Natural killer cell (primary cell): ENCODE measurements around the gene RYR1. TPM values are rescaled to one million over a fixed set of nuclear protein-coding genes. Genes with fewer than 3 reads are reported as not detected.

ENCODE experiments used
- ATAC-seq, 3 donors: fragments of 150-1000 bp in 2 of 3; fragments of 200-7000 bp in 1 of 3; cut with Tn5 transposase; 1 replicate in 1 of 3; 2 replicates in 2 of 3; pipeline ENCODE4 v1.10.0; 2021; ENCODE audit warnings: mild to moderate bottlenecking in 2 of 3, moderate library complexity in 2 of 3
- DNase-seq, 2 donors: peaks; one replicate each; pipeline versions ENCODE4 v3.0.0 to v3.0.0-alpha.2; 2013 to 2021; ENCODE audit warnings: mixed read lengths in 1 of 2
- H3K27ac ChIP-seq: one replicate; pipeline ENCODE4 v1.5.1; 2013; ENCODE audit warnings: mild to moderate bottlenecking, low read length
- H3K27me3 ChIP-seq: one replicate; pipeline ENCODE4 v1.6.1; 2013; ENCODE audit warnings: low read length; ENCODE audit not compliant: control insufficient read depth, insufficient read depth
- H3K36me3 ChIP-seq: one replicate; pipeline ENCODE4 v1.6.1; 2013; ENCODE audit warnings: low read length; ENCODE audit not compliant: control insufficient read depth, insufficient read depth
- H3K4me1 ChIP-seq: one replicate; pipeline ENCODE4 v1.6.1; 2013; ENCODE audit warnings: low read length; ENCODE audit not compliant: control insufficient read depth, insufficient read depth
- H3K4me3 ChIP-seq: one replicate; pipeline ENCODE4 v1.5.1; 2013; ENCODE audit warnings: low read length
- H3K9me3 ChIP-seq: one replicate; pipeline ENCODE4 v1.6.1; 2013; ENCODE audit warnings: low read length; ENCODE audit not compliant: control insufficient read depth, insufficient read depth
- H3K27ac Mint-ChIP-seq, 2 donors: one replicate each; pipeline ENCODE4 v1.8.0; 2022; ENCODE audit warnings: mild to moderate bottlenecking in 2 of 2, mixed read lengths in 2 of 2, moderate library complexity in 1 of 2
- H3K27me3 Mint-ChIP-seq, 2 donors: one replicate each; pipeline ENCODE4 v1.8.0; 2022; ENCODE audit warnings: low read depth in 2 of 2, mixed read lengths in 2 of 2
- H3K36me3 Mint-ChIP-seq: one replicate; pipeline ENCODE4 v1.8.0; 2022; ENCODE audit warnings: mixed read lengths
- H3K4me1 Mint-ChIP-seq, 2 donors: one replicate each; pipeline ENCODE4 v1.8.0; 2022; ENCODE audit warnings: mixed read lengths in 2 of 2
- H3K4me3 Mint-ChIP-seq: one replicate; pipeline ENCODE4 v1.8.0; 2022; ENCODE audit warnings: mild to moderate bottlenecking, moderate library complexity, mixed read lengths
- H3K9me3 Mint-ChIP-seq, 2 donors: one replicate each; pipeline ENCODE4 v1.8.0; 2022; ENCODE audit warnings: mixed read lengths in 2 of 2
- CTCF ChIP-seq: fragments of 200-600 bp; IDR thresholded peaks from one replicate; pipeline ENCODE4 v1.8.0; 2022; ENCODE audit warnings: antibody characterized with exemption
- WGBS: methylation state at CpG from one replicate; pipeline ENCODE4 v1.1.7; 2013; ENCODE audit warnings: missing lambda C conversion rate; ENCODE audit not compliant: insufficient coverage; 5-methylcytosine and 5-hydroxymethylcytosine counted together
- intact Hi-C: fragments of 100-400 bp; cut with micrococcal nuclease; formaldehyde crosslinking; loops from one replicate; pipeline ENCODE4 v1.14.2; 2022
- total RNA-seq, 4 donors: library from RNA; stranded (reverse); fragments of 120-200 nt in 1 of 4; gene quantifications; one replicate each; pipeline versions ENCODE4 v1.2.3 to v1.2.4, GENCODE V29; 2013 to 2022

Gene RYR1
- total RNA-seq, 3 donors from 2014 or later (not counting 1 experiment from before 2014, with no cell fraction given), result 0.05 to 1.0 (median 0.65) TPM

- intact Hi-C loops, result no loop called here
- Histone ChIP-seq H3K9me3 (no peaks in the 10 kb centered on the region), H3K27me3 (no peaks in the 10 kb centered on the region), H3K36me3 (no peaks in the 10 kb centered on the region), H3K4me3 (no peak overlapping the region), H3K4me1 (no peaks in the 10 kb centered on the region), H3K27ac (no peak overlapping the region)
- Mint-ChIP-seq H3K36me3 (no peaks in the 10 kb centered on the region), H3K27ac (no peak overlapping the region), H3K27me3 (peaks cover 0 to 14% of the 10 kb centered on the region in 2 donors), H3K4me3 (no peak overlapping the region), H3K4me1 (peaks cover 0 to 10% of the 10 kb centered on the region in 2 donors), H3K9me3 (no peaks in the 10 kb centered on the region)
- no peak for ATAC-seq
- WGBS, result 72% methylated on average over 24 of the region's 24 CpGs
- no peak for TF ChIP-seq CTCF
- DNase-seq, result no peak
Measured at GRCh38 chr19:38528213-38528755, 94.8 kb downstream of the RYR1 start.

GRCh38 chr19:38528931-38529330, 95.4 kb downstream of the RYR1 start:
- 83% methylated on average over 6 of the region's 6 CpGs for WGBS
- H3K27me3 ChIP-seq, result no peaks in the 10 kb centered on the region
- H3K9me3 Mint-ChIP-seq, result no peaks in the 10 kb centered on the region
- intact Hi-C loops, result no loop called here
- H3K4me3 Mint-ChIP-seq, result no peak overlapping the region
- H3K27ac ChIP-seq, result no peak overlapping the region
- H3K27me3 Mint-ChIP-seq, result peaks cover 0 to 17% of the 10 kb centered on the region in 2 donors
- no peak for TF ChIP-seq CTCF
- no peaks in the 10 kb centered on the region for H3K9me3 ChIP-seq
- no peaks in the 10 kb centered on the region for H3K36me3 ChIP-seq
- no peaks in the 10 kb centered on the region for H3K36me3 Mint-ChIP-seq
- DNase-seq (no peak), ATAC-seq (no peak)
- H3K27ac Mint-ChIP-seq, result no peak overlapping the region
- no peak overlapping the region for H3K4me3 ChIP-seq
- peaks cover 0 to 10% of the 10 kb centered on the region in 2 donors for H3K4me1 Mint-ChIP-seq
- H3K4me1 ChIP-seq, result no peaks in the 10 kb centered on the region

DNA sequence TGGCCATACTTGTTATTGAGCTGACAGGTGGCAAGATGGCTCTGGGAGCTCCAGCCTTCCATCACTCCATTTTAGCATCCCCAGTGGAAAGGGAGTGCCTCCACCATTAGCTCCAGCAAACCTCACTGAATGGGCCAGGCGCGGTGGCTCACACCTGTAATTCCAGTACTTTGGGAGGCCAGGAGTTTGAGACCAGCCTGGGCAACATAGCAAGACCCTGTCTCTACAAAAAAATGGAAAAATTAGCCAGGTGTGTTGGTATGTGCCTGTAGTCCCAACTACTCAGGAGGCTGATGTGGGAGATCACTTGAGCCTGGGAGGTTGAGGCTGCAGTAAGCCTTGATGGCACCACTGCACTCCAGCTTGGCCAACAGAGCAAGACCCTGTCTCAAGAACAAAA, 98.0 kb downstream of the RYR1 start:
- H3K9me3 Mint-ChIP-seq, result peaks cover 5 to 10% of the 10 kb centered on the region in 2 donors
- Histone ChIP-seq H3K36me3 (no peaks in the 10 kb centered on the region), H3K4me3 (no peak overlapping the region), H3K9me3 (peaks cover 12% of the 10 kb centered on the region), H3K27me3 (peaks cover 3% of the 10 kb centered on the region), H3K4me1 (no peaks in the 10 kb centered on the region), H3K27ac (no peak overlapping the region)
- WGBS, result 100% methylated on average over 1 of the region's 2 CpGs
- H3K4me1 Mint-ChIP-seq, result peaks cover 0 to 10% of the 10 kb centered on the region in 2 donors
- DNase-seq, result no peak
- H3K27me3 Mint-ChIP-seq, result peaks cover 0 to 19% of the 10 kb centered on the region in 2 donors
- TF ChIP-seq CTCF, result no peak
- no peaks in the 10 kb centered on the region for H3K36me3 Mint-ChIP-seq
- H3K4me3 Mint-ChIP-seq, result no peak overlapping the region
- no peak for ATAC-seq
- intact Hi-C loops, result no loop called here
- no peak overlapping the region for H3K27ac Mint-ChIP-seq

GRCh38 chr19:38532939-38533338, 99.4 kb downstream of the RYR1 start:
- H3K9me3 ChIP-seq, result peaks cover 12% of the 10 kb centered on the region
- 84% methylated on average over 3 of the region's 3 CpGs for WGBS
- TF ChIP-seq CTCF, result no peak
- intact Hi-C loops, result no loop called here
- peaks cover 3% of the 10 kb centered on the region for H3K27me3 ChIP-seq
- H3K36me3 ChIP-seq, result no peaks in the 10 kb centered on the region
- Mint-ChIP-seq H3K4me3 (no peak overlapping the region), H3K4me1 (peaks cover 0 to 5% of the 10 kb centered on the region in 2 donors), H3K9me3 (peaks cover 6 to 10% of the 10 kb centered on the region in 2 donors), H3K27ac (no peak overlapping the region), H3K27me3 (peaks cover 0 to 19% of the 10 kb centered on the region in 2 donors), H3K36me3 (no peaks in the 10 kb centered on the region)
- ATAC-seq (no peak), DNase-seq (no peak)
- H3K27ac ChIP-seq, result no peak overlapping the region
- peaks cover 10% of the 10 kb centered on the region for H3K4me1 ChIP-seq
- no peak overlapping the region for H3K4me3 ChIP-seq
